ENCODE results near the gene CTDP1.
"Not testable (repeated sequence)": the region's sequence is repeated elsewhere in the genome, so short reads cannot be mapped to it uniquely, and the experiment has no call there.

The CTDP1 gene

DNA sequence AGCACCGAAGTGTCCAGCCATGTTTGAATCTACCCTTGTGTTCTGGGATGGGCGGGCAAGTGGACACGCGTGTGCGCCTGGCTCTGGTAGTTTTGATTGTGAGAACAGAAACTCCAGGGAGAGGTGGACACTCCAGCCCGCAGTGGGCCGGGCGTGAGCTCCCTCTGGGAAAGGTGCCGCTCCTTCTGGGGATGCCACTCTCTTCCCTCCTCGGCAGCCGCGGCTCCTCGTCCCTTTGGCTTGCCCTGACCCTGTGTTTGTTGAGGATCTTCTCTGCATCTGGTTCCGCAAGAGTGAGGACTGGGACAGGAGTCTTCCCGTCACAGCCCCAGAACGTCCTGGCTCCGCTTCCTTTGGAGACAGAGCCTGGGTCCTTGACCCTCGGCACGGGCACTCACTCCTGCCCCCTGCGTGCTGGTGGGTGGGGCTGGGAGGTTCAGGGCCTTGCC is 1.3 kb downstream of the CTDP1 start:
- H3K27ac ChIP-seq: peak overlapping the region; percentile 93
- no peak for DNase-seq (ENCODE audit: low read depth, low spot score)

DNA sequence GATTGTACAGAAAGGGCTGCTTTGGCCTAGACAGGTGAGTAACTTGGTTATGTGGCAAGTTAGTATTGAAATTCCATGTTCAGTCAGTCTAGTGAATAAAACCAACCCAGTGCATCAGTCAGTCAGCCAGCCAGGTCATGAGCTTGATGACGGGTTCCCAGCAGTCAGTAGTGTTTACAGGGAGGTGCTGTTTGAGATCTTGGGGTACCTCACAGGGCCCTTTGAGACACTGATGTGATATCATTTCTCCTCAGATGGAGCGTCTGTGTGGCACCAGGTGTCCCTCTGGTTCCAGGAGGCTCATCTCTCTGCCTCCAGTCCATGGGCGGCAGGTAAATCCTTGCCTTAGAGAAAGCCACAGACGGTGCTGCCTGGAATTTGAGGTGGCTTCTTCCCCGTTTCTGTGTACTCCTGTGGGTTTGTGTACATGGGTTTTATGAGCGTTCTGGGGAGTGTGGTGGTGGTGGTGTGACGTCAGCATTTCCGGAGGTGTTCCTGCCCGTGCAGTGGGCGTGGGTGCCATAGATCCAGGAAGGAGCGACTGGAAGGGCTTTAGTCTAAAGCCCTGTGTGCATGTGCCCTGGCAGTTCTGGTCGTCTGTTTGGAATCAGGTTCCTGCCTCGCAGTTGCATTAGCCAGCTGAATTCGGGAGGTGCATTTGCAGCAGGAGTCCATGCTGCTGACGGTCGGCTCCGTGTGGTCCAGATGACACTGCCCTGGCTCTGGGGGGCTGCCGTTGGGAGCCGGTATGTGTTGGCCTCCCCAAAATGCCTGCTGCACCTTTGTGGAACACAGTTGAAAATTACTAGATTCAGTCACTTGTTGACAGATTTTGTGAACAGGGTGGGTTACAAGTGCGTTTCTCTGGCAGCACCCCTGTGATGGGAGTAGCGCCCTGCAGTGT is 2.1 kb downstream of the CTDP1 start:
- peak overlapping the region; percentile 25 for H3K27ac ChIP-seq
- no peak for DNase-seq (ENCODE audit: low read depth, low spot score)

DNA sequence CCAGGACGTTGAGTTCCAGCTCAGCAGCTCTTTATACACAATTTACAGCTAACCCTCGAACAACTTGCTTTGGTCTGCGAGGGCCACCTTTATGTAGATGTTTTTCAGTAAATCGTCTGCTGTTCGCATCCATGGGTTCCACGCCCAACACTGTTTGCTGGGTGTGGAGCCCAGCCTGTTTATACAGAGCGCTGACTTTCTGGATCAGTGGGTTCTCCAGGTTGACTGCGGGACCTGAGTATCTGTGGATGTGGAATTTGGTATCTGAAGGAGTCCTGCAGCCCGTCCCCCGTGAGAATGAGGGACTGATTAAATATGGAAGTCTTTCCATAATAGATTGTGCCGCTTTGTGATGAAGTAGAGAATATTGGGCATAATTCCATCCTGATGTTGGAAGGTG is 2.9 kb downstream of the CTDP1 start:
- no peak for DNase-seq (ENCODE audit: low read depth, low spot score)
- no peak overlapping the region for H3K27ac ChIP-seq

DNA sequence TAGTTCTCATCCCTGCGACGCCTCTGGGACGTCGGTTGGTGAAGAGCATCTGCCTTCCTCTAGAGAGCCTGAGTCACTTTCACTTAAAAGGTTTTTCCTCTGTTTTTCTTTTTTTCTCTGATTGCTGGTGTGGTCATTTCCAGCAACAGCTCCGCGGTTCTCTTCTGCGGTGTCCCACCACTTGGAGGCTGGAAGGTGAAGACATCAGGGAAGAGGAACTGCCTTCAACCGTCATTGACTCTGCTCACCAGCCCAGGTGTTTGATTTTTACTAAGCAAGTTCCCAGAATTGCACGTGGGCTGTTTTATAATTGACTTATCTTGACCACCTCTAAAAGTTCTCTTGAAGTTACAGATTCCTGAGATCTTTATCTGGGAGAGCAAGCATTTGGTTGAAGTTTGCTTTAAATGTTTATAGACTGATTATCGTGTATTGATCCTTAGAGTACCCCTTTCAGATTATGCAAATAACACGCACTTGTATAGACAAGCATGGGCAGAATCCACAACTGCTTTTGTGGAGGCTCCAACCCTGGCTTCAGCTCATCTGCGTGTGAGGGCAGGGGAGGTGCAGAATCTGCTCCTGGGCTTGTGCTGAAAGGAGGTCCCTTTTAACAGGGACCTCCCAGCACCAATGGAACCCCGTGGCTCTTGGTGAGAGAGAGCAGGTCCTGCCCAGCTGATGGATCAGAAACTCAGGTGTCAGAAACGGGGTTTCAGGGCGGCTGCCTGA is 3.5 kb downstream of the CTDP1 start:
- H3K27ac ChIP-seq: no peak overlapping the region
- DNase-seq (ENCODE audit: low read depth, low spot score): no peak

DNA sequence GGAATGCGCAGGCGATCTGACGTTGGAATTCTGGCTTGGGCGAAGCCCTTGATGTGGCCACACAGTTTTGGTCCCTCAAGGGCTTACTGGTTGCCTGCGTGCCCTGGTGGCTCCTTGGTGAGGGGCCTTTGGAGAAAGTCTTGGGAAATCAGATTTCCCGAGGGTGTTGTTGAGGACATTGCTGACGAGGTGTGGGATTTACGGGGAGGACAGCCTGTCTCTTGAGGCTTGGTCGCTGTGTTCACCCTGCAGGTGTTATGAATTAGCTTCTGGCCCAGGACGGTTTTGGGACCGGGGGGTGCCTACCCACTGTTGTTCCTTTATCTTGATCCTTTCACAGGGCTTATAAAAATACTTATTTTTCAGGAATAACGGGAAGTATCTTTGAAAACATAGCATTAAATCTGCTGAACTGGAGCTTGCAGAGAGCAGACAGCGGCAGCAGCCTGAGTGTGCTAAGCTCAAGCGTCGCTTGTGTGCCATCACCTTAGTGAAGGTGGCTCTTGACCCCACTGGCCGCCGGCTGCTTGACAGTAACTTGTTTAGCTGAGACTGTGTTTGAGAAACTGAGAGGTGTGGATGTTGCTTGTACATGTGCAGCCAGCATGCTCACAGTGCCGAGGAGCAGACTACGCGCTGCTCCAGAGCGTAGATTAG is 4.2 kb downstream of the CTDP1 start:
- DNase-seq (ENCODE audit: low read depth, low spot score): no peak
- H3K27ac ChIP-seq: no peak overlapping the region

DNA sequence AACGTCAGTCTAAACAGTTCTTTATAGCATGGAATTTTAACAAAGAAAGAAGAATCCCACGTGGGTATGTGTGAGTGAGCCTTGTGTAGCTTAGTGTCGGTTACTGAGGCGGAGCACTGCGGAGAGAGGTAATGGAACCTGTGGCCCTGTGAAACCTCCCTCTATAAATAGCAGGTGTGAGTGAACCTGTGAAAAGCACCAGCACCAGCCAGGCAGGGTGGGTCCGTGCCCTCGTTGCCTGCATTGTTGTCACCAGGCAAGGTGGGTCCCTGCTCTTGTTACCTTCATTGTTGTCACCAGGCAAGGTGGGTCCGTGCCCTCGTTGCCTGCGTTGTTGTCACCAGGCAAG is 4.7 kb downstream of the CTDP1 start:
- DNase-seq (ENCODE audit: low read depth, low spot score): no peak
- H3K27ac ChIP-seq: no peak overlapping the region

DNA sequence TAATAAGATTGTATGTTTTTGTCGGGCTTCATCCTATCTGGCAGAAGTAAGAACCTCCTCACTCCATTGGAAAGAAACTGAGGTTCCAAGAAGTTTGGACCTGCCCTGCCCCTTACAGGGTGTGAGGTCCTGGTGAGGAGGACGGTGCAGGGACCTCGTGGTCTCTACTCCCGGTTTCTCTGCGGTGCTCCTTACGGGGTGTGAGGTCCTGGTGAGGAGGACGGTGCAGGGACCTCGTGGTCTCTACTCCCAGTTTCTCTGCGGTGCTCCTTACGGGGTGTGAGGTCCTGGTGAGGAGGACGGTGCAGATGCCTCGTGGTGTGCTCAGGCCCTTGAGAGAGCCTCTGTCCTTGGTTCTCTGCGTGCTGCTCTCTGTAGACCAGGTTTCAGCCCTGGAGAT is 5.2 kb downstream of the CTDP1 start:
- DNase-seq (ENCODE audit: low read depth, low spot score): no peak
- H3K27ac ChIP-seq: no peak overlapping the region

DNA sequence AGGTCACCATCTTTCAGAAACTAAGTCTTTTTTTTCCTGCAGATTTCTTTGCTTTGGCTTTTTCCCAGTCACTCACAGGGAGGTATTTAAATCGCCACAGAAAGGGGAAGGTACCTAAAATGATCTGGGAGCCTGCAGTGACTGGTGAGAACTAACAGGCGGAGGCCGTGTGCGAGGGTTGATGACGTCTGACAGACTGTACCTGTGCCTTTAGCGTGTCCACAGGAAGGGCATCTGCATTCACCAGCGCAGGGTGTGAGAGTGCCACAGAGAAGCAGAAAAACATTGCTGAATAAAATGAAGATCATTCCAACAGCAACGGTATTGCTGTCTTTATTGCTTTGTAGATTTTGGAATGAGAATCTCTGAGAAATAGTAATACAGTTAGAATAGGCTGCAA is 5.7 kb downstream of the CTDP1 start:
- DNase-seq (ENCODE audit: low read depth, low spot score): no peak
- no peak overlapping the region for H3K27ac ChIP-seq

DNA sequence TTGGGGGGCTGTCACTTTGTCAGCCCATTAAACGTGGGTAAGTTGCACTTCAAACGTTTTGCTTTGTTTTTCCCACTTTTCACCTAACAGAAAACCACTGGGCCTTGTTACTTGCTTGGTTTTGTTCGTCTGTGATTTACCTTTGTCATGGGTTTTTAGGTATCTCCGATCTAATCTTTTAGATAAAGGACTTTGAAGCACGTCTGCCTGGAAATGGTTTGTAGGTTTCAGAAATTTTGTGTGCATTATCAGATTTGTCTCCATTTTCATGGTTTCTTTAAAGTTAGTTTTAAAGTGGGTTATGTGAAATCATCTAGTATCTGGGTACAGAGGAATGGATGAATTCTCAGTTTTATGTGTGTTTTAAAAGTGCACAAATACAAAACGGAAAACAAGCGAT is 6.4 kb downstream of the CTDP1 start:
- H3K27ac ChIP-seq: no peak overlapping the region
- no peak for DNase-seq (ENCODE audit: low read depth, low spot score)

DNA sequence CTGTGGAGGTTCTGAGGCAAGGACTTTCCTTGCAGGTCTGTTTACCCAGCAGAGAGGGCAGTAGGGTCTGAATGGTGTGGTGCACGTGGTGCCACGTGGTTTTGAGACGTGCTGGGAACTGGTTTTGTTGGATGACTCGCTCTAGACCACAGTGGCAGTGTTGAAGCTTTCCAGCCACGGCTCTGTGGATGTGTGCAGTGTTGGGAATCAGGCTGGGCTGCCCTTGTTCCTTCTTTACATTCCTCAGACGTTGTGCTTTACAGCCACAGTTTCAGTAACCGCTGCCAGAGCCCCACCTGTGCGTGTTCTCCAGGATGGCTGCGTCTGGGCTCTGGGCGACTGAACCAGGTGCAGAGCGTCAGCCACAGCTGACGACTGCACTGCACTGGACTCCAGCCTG is 8.2 kb downstream of the CTDP1 start:
- no peak overlapping the region for H3K27ac ChIP-seq
- peak; percentile 59 for DNase-seq (ENCODE audit: low read depth, low spot score)

DNA sequence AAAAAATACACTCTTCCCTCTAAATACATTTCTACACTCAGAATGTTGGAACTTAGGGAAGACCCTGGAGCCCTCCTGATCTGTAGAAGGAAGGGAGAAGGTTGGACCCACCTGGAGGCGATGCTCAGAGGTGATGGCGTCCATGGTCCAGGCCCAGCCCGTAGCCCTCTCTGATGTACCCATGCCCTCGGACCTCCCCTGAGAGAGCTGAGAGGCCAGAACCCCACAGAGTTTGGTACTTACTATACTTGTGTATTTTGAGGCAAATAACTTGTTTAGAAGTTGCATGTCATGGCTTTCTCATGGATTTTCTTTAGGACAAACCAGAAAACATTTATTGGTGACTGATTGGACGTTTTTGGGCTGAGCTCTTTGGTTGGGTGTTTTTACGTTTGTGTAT is 10.5 kb downstream of the CTDP1 start:
- no peak for DNase-seq (ENCODE audit: low read depth, low spot score)
- no peak overlapping the region for H3K27ac ChIP-seq

DNA sequence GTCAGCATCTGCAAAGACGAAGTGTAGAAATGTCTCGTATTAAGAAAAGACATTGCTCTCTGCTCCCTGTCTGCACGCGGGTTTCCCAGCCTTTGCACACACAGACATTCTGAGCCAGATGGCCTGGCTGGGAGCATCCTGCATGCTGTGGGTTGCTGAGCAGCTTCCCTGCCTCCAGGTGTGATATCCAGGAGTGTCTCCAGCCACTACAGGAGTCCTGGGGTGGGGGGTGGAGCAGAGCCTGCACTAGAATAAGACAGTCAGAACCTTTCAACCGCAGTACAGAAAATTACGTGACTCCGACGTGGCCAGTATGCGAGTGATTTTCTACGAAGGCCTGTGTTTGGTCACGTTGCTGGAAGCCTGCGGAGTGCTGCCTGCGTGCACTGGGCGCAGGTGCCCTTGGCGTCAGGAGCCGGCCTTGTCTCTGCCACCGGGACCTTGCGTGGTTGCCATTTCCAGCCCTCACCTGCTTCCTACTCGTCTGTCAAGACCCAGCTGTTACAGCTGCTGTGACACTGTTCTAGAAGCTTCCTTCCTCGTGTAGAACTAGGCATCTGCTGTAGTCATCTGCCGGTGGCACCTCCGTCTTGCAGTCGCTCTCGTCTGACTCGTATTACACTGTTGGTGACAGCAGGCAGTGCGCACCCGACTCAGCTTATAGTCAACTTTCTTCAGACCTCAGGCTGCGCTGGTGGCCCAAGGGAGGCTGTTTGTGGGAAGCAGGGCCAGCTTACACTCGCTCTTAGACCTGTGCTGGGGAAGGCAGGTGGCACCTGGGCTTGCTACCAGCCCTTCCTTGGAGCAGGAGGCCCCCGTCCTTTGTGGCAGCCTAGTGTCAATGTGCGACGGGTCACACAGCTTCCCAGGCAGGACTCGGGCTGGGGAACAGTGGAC is 11.2 kb downstream of the CTDP1 start:
- no peak overlapping the region for H3K27ac ChIP-seq
- DNase-seq (ENCODE audit: low read depth, low spot score): no peak

DNA sequence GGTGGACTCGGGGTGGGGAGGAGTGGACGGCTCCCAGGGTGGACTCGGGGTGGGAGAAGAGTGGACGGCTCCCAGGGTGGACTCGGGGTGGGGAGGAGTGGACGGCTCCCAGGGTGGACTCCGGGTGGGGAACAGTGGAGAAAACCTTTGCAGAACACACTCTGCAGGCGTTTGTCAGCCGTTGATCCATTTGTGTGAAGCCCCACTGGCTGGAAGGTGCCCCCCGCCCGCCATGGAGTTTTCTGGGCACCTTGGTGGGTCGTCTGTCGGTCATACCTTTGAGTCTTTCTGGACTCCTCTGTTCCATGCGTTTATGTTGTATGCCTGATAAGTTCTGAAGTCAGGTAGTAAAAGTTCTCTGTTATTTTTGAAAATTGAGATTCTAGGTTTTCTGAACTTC is 12.5 kb downstream of the CTDP1 start:
- DNase-seq (ENCODE audit: low read depth, low spot score): no peak
- no peak overlapping the region for H3K27ac ChIP-seq

DNA sequence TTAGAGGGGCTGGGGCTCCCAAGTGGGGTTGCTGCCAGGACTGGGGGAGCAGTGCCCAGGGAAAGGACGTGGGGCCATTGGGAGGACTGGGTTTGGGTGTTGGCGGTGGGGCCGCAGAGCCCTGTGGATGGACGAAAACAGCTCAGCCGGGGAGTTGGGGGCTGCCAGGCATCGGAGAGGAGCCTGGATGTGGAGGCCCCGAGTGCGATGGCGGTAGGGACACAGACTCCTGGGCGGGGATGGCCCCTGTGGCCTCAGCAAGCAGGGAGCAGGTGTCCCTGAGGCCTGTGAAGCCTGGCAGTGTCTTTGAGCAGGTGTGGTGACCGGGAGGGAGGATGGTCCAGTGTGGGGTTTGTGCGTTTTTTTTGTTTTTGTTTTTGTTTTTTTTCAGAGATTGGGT is 13.3 kb downstream of the CTDP1 start:
- H3K27ac ChIP-seq: no peak overlapping the region
- DNase-seq (ENCODE audit: low read depth, low spot score): no peak

DNA sequence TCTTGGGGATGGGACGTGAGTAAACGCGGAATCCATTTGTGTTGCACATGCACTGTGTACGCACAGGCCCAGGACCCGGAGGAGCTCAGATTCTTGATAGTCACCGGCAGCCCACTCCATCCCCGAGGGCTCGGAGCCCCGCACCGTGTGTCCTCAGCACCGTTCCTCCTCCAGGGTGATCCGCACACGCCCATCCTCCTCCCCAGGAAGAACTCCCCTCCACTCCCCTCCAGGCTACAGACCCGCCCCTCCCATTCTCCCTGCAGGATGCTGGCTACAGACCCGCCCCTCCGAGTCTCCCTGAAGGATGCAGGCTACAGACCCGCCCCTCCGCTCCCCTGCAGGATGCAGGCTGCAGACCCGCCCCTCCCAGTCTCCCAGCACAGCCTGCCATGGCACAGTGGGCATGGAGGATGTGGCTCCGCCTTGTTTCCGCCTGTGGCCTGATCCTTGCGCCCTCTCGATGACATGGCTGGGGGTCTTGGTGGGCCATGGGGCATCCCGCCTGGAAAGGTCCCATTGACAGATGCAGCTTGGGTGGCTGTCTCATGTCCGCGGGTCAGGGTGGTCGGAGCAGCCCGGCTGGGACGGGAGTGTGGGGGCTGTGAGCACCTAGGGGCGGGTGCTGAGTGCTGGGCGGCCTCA is 14.1 kb downstream of the CTDP1 start:
- no peak overlapping the region for H3K27ac ChIP-seq
- no peak for DNase-seq (ENCODE audit: low read depth, low spot score)

DNA sequence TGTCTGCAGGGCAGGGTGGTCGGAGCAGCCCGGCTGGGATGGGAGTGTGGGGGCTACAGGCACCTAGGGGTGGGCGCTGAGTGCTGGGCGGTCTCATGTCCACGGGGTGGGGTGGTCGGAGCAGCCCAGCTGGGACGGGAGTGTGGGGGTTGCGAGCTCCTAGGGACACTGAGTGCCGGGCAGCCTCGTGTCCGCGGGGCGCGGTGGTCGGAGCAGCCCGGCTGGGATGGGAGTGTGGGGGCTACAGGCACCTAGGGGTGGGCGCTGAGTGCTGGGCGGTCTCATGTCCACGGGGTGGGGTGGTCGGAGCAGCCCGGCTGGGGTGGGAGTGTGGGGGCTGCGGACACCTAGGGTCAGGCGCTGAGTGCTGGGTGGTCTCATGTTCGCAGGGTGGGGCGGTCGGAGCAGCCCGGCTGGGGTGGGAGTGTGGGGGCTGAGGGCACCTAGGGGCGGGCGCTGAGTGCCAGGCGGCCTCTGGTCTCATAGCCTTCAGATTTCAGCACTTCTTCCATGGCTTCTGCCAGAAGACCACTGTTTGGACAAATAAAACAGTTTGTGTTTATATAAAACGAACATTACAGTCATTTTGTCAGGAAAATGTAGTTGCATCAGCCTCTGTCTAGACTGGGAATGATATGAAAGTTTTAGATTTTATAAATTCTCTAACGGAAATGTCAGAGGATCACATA is 14.7 kb downstream of the CTDP1 start:
- not testable (repeated sequence) for DNase-seq (ENCODE audit: low read depth, low spot score); H3K27ac ChIP-seq

DNA sequence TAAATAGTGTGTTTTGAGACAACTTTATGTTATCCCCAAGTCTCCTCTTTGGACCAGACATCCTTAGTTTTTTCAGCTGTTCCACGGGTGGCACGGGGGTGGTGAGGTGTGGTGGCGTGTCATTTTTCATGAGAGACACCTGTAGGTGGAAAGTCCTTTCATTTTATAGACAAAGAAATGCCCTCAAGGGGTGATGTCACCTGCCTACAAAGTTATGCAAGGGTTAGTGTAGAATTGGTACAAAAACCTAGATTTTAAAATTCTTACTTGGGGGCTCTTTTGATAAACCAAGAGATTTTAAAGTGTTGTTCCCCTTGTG is 15.3 kb downstream of the CTDP1 start:
- DNase-seq (ENCODE audit: low read depth, low spot score): no peak

DNA sequence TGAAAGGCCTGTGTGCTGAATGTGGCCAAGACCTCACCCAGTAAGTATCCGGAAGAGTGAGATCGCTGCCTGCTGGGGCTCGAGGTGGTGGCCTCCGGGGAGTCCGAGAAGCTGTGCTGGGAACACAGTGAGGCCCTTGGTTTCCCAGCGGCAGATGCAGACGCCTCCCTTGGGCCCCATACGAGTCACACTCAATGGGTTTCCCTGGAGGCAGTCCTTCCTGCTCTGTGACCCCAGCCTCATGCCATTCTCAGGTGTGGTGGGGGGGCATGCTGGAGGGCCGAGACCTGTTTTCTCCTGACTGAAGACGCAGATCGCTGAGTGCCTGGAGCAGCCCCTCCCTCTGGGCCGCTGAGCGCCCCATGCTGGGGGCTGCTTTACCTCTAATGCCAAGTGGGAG is 15.7 kb downstream of the CTDP1 start:
- H3K27ac ChIP-seq: no peak overlapping the region
- DNase-seq (ENCODE audit: low read depth, low spot score): no peak

More for the DNA sequence above, 15.3 kb downstream of the CTDP1 start:
- H3K27ac ChIP-seq: no peak overlapping the region
